ENCODE results near the gene HOXA10. TPM values are rescaled to one million over a fixed set of nuclear protein-coding genes. Genes with fewer than 3 reads are reported as not detected.

HOXA10 gene
- under 0.01 and 0.17 TPM in 2 replicates for total RNA-seq
- 0.25 and 1.00 TPM in 2 replicates for polyA plus RNA-seq
- 0.12 and 0.75 TPM in 2 replicates for polyA plus RNA-seq (2012)
- polyA minus RNA-seq (ENCODE audit: low replicate concordance) = 1.6 TPM in 1 of 2 replicates, not detected in the other

GRCh38 chr7:27173956-27174873, at the start of gene HOXA10:
Gene HOXA10 (minus strand): TSS chr7:27174320. CDS start chr7:27174306, 14 bp downstream.
- no peaks in the 10 kb centered on the region for H3K79me2 ChIP-seq (ENCODE audit: control insufficient read depth, insufficient read depth, low read length)
- no peaks in the 10 kb centered on the region for H3K9me3 ChIP-seq (ENCODE audit: control insufficient read depth, insufficient read depth, low read depth, low read length)
- peaks cover 68% of the 10 kb centered on the region for H3K27me3 ChIP-seq (ENCODE audit: control insufficient read depth, insufficient read depth, low read length)
- peak within 1 kb of the TSS; percentile 51 for H3K4me2 ChIP-seq (ENCODE audit: extremely low read depth, insufficient read depth, low read length)
- no peaks in the 10 kb centered on the region for H4K20me1 ChIP-seq (ENCODE audit: control insufficient read depth, extremely low read depth, insufficient read depth, low read length)
- TF ChIP-seq CTCF (conservative IDR thresholded peaks at IDR 0.05 in 1 of 2, IDR thresholded peaks at IDR 0.05 in 1 of 2; ENCODE audit: low read depth in 1 of 2, low read length in 2 of 2) (no peak), EZH2 (IDR thresholded peaks at IDR 0.05; ENCODE audit: low read length, missing control alignments) (peak; percentile 80)
- no peak for DNase-seq (ENCODE audit: low read depth in 2 of 2)
- H2AFZ ChIP-seq (ENCODE audit: low read length) = no peak within 1 kb of the TSS
- H3K9ac ChIP-seq (ENCODE audit: insufficient read depth, low read length) = peak within 1 kb of the TSS; percentile 30
- H3K4me1 ChIP-seq (ENCODE audit: control insufficient read depth, extremely low read depth, insufficient read depth, low read length) = no peaks in the 10 kb centered on the region
- H3K27ac ChIP-seq (ENCODE audit: insufficient read depth, low read length) = no peak within 1 kb of the TSS
- no peaks in the 10 kb centered on the region for H3K36me3 ChIP-seq (ENCODE audit: control insufficient read depth, insufficient read depth, low read length)
- H3K4me3 ChIP-seq (replicated peaks in 1 of 4; ENCODE audit: control extremely low read depth in 1 of 4, insufficient read depth in 1 of 4, low read depth in 3 of 4, low read length in 4 of 4) = peak within 1 kb of the TSS in 3 of 4 experiments; percentile 10 to 48 (median 24)

- no peak overlapping the region for H2AFZ ChIP-seq (ENCODE audit: low read length)
- no peak overlapping the region for H3K27ac ChIP-seq (ENCODE audit: insufficient read depth, low read length)
- H3K4me3 ChIP-seq (replicated peaks in 1 of 4; ENCODE audit: control extremely low read depth in 1 of 4, insufficient read depth in 1 of 4, low read depth in 3 of 4, low read length in 4 of 4) = no peak overlapping the region
- H3K4me1 ChIP-seq (ENCODE audit: control insufficient read depth, extremely low read depth, insufficient read depth, low read length) = no peaks in the 10 kb centered on the region
- H3K9me3 ChIP-seq (ENCODE audit: control insufficient read depth, insufficient read depth, low read depth, low read length) = no peaks in the 10 kb centered on the region
- H3K4me2 ChIP-seq (ENCODE audit: extremely low read depth, insufficient read depth, low read length) = no peak overlapping the region
- peaks cover 61% of the 10 kb centered on the region for H3K27me3 ChIP-seq (ENCODE audit: control insufficient read depth, insufficient read depth, low read length)
- TF ChIP-seq EZH2 (IDR thresholded peaks at IDR 0.05; ENCODE audit: low read length, missing control alignments) (no peak), CTCF (conservative IDR thresholded peaks at IDR 0.05 in 1 of 2, IDR thresholded peaks at IDR 0.05 in 1 of 2; ENCODE audit: low read depth in 1 of 2, low read length in 2 of 2) (no peak)
- H3K36me3 ChIP-seq (ENCODE audit: control insufficient read depth, insufficient read depth, low read length) = no peaks in the 10 kb centered on the region
- no peaks in the 10 kb centered on the region for H3K79me2 ChIP-seq (ENCODE audit: control insufficient read depth, insufficient read depth, low read length)
- no peak for DNase-seq (ENCODE audit: low read depth in 2 of 2)
- H4K20me1 ChIP-seq (ENCODE audit: control insufficient read depth, extremely low read depth, insufficient read depth, low read length) = no peaks in the 10 kb centered on the region
- H3K9ac ChIP-seq (ENCODE audit: insufficient read depth, low read length) = no peak overlapping the region
Measured at GRCh38 chr7:27221201-27221797, 47.2 kb upstream of the HOXA10 start.

- Histone ChIP-seq H3K4me3 (replicated peaks in 1 of 4; ENCODE audit: control extremely low read depth in 1 of 4, insufficient read depth in 1 of 4, low read depth in 3 of 4, low read length in 4 of 4) (no peak overlapping the region), H3K27me3 (ENCODE audit: control insufficient read depth, insufficient read depth, low read length) (peaks cover 61% of the 10 kb centered on the region), H3K9ac (ENCODE audit: insufficient read depth, low read length) (no peak overlapping the region), H3K4me2 (ENCODE audit: extremely low read depth, insufficient read depth, low read length) (no peak overlapping the region), H3K27ac (ENCODE audit: insufficient read depth, low read length) (no peak overlapping the region), H3K9me3 (ENCODE audit: control insufficient read depth, insufficient read depth, low read depth, low read length) (no peaks in the 10 kb centered on the region), H3K36me3 (ENCODE audit: control insufficient read depth, insufficient read depth, low read length) (no peaks in the 10 kb centered on the region), H4K20me1 (ENCODE audit: control insufficient read depth, extremely low read depth, insufficient read depth, low read length) (no peaks in the 10 kb centered on the region), H3K79me2 (ENCODE audit: control insufficient read depth, insufficient read depth, low read length) (no peaks in the 10 kb centered on the region), H2AFZ (ENCODE audit: low read length) (no peak overlapping the region), H3K4me1 (ENCODE audit: control insufficient read depth, extremely low read depth, insufficient read depth, low read length) (no peaks in the 10 kb centered on the region)
- TF ChIP-seq EZH2 (IDR thresholded peaks at IDR 0.05; ENCODE audit: low read length, missing control alignments) = no peak
- no peak for TF ChIP-seq CTCF (conservative IDR thresholded peaks at IDR 0.05 in 1 of 2, IDR thresholded peaks at IDR 0.05 in 1 of 2; ENCODE audit: low read depth in 1 of 2, low read length in 2 of 2)
- no peak for DNase-seq (ENCODE audit: low read depth in 2 of 2)
Measured at GRCh38 chr7:27220440-27220955, 46.4 kb upstream of the HOXA10 start.
